DLD1 (cell line): Measurements from ENCODE around the gene SMARCB1.

Experiments used
- in situ Hi-C: cut with HindIII; loops from 2 replicates; pipeline ENCODE4 v1.10.0; 2017; ENCODE audit warnings: low sequenced_read_pairs

SMARCB1 gene

GRCh38 chr22:23760056-23760455 is 26.7 kb upstream of the SMARCB1 start:
- in situ Hi-C loops: no loop called here

GRCh38 chr22:23762842-23763578 is 23.8 kb upstream of the SMARCB1 start, which contains the start of gene C22orf15:
TSS of gene C22orf15 (plus strand) at chr22:23762990. CDS start at chr22:23763307, 317 bp downstream.
- in situ Hi-C loops: no loop called here

- in situ Hi-C loops: no loop called here
Measured at GRCh38 chr22:23763579-23763945, 23.2 kb upstream of the SMARCB1 start.

GRCh38 chr22:23763954-23764353 is 22.8 kb upstream of the SMARCB1 start:
- in situ Hi-C loops: no loop called here

GRCh38 chr22:23764899-23765881 is 21.6 kb upstream of the SMARCB1 start:
- in situ Hi-C loops: no loop called here

GRCh38 chr22:23767303-23767672 is 19.5 kb upstream of the SMARCB1 start:
- in situ Hi-C loops: no loop called here

- in situ Hi-C loops: no loop called here
Measured at GRCh38 chr22:23767673-23768548, 18.9 kb upstream of the SMARCB1 start, which contains the start of gene CHCHD10. TSS of gene CHCHD10 (minus strand) at chr22:23767972. CDS start at chr22:23767874, 98 bp downstream.

- in situ Hi-C loops: no loop called here
Measured at GRCh38 chr22:23769321-23769965, 17.3 kb upstream of the SMARCB1 start.

GRCh38 chr22:23772315-23772648 is 14.5 kb upstream of the SMARCB1 start:
- in situ Hi-C loops: no loop called here

- in situ Hi-C loops: no loop called here
Measured at GRCh38 chr22:23772649-23773473, 13.9 kb upstream of the SMARCB1 start, which contains the start of gene MMP11. TSS of gene MMP11 (plus strand) at chr22:23772849. CDS start at chr22:23772871, 22 bp downstream.

- in situ Hi-C loops: no loop called here
Measured at GRCh38 chr22:23773483-23774113, 13.2 kb upstream of the SMARCB1 start.

- in situ Hi-C loops: no loop called here
Measured at GRCh38 chr22:23774114-23774921, 12.4 kb upstream of the SMARCB1 start.

- in situ Hi-C loops: no loop called here
Measured at GRCh38 chr22:23774922-23775436, 11.8 kb upstream of the SMARCB1 start.

- in situ Hi-C loops: no loop called here
Measured at GRCh38 chr22:23775779-23776375, 10.9 kb upstream of the SMARCB1 start.

- in situ Hi-C loops: no loop called here
Measured at GRCh38 chr22:23777776-23778576, 8.8 kb upstream of the SMARCB1 start.

- in situ Hi-C loops: no loop called here
Measured at GRCh38 chr22:23778577-23778900, 8.2 kb upstream of the SMARCB1 start.

- in situ Hi-C loops: no loop called here
Measured at GRCh38 chr22:23779083-23779482, 7.7 kb upstream of the SMARCB1 start.
